ENCODE results near the gene FAM83C.

DNA sequence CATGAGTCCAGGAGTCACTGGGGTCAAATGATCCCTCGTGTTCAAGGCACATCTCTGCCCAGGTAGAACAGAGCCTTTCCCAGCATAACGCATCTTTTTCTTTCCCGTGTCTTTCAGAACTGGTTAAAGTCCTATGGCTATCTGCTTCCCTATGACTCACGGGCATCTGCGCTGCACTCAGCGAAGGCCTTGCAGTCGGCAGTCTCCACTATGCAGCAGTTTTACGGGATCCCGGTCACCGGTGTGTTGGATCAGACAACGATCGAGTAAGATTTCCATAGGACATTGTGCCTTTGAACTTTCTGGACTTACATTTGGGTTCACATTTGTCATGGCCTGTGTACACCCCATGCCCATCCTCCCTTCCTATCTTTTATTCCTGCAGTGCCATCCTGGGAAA, 45.5 kb downstream of the FAM83C start:
- TF ChIP-seq POLR2AphosphoS5 (IDR thresholded peaks at IDR 0.05; ENCODE audit: low read depth, low read length) (no peak), POLR2A (IDR thresholded peaks at IDR 0.05; ENCODE audit: low read depth, low read length) (no peak)

Data from GM12892 (cell line).